ENCODE data around the gene PLCG1.

Gene PLCG1

DNA sequence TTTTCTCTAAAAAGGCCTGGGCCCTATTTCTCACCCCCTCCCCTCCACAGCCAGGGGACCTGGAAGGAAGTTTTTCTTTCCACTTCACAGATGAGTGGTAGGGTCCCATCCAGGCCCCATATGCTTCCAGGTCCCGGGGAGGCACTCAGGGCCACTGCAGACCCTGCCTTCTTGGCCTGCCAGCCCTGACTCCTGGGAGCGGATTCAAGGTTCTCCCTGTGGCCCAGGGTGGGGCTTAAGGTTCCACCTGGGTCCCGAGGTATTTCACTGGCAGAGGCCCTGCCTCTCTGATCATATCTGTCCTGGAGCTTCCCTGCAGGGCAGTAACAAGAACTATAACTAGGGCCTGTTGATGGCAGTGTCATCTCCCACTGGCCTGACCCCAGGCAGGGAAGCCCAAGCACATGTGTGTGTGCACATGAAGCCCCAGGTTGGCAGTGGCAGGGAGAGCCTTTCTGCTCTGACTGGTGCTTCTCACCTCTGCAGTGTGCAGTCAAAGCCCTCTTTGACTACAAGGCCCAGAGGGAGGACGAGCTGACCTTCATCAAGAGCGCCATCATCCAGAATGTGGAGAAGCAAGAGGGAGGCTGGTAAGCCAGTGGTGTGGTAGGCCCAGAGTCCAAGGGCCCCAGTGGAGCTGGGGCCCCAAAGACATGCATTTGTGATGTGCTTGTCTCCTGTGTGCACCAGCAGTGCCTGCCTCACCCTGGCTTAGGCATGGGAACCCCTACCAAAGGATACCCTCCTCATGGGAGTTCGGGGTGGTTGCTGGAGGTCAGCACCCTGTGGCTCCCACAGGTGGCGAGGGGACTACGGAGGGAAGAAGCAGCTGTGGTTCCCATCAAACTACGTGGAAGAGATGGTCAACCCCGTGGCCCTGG lies 31.2 kb downstream of the PLCG1 start:
- no peak for DNase-seq

DNA sequence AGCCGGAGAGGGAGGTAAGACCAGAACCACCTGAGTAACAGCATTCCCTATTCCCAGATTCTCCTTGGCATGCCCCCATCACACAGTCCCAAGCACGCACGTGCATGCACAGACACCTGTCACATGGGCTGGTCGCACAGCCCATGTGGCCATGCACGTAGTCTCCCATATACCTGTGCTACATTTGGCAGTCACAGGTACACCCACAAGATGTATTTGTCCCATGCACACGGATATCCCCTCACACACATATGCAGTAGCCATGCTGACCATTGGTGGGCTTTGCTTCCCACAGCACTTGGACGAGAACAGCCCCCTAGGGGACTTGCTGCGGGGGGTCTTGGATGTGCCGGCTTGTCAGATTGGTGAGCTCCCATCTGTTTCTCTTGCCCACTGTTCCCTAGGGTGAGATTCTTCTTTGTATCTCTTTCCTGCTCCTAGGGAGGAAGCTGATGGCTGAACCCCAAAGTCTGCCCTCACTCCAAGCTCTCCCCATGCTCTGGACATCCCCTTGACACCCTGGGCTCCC lies 31.9 kb downstream of the PLCG1 start:
- no peak for DNase-seq

DNA sequence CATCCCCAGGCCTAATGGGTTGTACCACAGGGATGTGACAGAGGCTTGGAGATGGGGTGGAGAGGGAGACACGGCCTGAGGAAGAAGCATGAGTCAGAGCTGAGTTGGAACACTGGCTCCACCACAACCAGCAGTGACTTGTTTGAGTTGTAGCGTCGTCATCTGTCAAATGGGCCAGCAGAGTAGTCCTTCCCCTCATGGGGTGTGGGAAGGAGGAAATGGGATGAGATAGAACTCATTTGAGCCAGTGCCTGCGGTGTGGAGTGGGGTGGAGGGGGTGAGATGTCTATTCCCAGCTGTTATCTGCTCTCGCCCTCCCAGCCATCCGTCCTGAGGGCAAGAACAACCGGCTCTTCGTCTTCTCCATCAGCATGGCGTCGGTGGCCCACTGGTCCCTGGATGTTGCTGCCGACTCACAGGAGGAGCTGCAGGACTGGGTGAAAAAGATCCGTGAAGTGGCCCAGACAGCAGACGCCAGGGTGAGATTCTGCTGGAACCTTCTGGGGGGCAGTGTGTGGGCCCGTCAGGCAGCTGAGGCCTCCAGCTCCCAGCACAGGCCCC lies 32.5 kb downstream of the PLCG1 start:
- no peak for DNase-seq

DNA sequence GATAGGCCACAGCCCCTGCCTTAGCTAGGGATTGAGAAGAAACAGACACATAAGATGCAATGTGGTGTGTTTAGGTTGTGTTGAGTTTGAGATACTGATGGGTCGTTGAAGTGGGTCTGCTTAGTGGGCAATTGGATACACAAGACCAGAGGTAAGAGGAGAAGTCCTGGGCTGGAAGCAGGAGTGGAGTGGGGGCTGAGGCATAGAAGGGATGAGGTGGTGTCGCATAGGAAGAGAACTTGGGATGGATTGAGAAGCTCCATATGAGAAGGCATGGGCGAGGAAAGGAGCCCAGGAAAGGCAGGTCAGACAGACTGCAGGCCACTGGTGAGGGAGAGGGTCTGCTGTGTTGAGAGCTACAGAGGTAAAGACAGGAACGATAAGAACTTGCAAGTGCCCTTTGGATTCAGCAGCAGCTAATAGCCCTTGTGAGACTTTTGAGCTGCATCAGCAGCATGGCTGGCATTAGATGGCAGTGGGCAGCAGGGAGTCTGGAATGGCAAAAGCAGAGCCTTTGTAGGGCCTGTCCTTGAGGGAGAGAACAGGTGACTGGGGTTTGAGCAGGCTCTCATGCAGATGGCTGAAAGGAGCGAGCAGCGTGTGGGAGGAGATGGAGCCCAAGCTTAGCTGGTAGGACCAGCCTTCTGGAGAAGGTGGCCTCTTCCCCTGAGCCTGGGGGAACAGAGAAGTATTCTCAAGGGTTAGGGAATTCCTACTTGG lies 33.2 kb downstream of the PLCG1 start:
- DNase-seq = no peak

DNA sequence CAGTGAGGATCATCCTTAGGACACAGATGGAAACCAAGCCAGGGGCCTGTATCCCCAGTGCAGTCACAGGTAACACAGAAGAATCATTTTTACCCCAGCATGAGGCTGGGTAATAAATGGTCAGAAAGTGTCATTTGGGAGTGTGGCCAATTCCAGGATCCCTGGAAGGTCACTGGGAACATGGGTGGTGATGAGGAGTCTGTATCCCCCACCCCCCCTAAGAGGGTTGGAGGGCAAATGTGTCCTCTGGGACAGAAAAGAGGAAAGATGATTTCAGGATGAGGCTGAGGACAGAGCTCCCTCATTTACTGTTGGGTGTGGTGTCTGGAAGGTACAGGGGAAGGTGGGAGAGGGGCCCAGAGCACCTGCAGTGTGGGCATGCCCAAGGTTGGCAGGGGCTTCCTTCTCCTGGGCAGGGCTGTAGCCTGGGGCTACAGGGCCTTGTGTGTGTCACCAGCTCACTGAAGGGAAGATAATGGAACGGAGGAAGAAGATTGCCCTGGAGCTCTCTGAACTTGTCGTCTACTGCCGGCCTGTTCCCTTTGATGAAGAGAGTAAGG lies 34.5 kb downstream of the PLCG1 start:
- DNase-seq = no peak

DNA sequence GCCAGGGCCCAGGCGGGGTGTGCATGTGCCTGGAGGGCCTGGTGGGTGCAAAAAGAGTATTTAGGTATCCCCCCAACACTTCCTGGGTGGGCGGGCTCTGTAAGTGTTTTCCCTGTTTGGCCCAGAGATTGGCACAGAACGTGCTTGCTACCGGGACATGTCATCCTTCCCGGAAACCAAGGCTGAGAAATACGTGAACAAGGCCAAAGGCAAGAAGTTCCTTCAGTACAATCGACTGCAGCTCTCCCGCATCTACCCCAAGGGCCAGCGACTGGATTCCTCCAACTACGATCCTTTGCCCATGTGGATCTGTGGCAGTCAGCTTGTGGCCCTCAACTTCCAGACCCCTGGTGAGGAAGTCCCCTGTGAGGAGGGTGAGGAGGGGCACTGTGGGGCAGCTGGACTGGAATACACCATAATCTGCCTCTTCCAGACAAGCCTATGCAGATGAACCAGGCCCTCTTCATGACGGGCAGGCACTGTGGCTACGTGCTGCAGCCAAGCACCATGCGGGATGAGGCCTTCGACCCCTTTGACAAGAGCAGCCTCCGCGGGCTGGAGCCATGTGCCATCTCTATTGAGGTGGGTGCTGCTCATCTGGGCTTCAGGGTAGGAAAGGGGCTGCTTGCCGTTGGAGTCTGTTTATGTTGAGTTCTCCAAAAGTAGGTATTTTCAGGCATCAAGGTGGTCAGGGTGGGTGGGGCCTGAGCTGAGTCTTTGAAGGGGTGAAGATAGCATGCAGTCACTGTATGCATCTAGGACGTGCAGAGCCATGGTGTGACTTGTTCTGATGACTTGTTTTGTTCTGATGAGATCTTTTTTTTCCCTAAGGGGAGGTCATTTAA lies 35.2 kb downstream of the PLCG1 start:
- no peak for DNase-seq

DNA sequence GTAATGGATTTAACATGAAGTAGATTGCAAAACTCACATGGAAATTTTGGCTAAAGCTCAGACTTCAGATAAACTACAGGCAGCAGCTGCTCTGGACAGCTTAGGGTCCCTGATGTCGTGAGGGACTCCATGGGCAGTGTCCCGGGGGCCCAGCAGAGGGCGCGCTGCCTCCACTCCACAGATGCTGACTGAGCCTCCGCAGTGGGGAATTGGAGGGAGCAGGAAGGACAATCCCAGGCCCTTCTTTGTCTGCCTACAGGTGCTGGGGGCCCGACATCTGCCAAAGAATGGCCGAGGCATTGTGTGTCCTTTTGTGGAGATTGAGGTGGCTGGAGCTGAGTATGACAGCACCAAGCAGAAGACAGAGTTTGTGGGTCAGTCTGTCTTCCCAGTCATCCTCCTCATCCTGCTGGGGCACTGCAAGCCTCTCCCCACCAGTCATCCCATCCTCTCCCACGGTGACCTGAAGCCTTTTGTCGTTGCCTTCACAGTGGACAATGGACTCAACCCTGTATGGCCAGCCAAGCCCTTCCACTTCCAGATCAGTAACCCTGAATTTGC lies 35.9 kb downstream of the PLCG1 start:
- peak; percentile 92 for DNase-seq

DNA sequence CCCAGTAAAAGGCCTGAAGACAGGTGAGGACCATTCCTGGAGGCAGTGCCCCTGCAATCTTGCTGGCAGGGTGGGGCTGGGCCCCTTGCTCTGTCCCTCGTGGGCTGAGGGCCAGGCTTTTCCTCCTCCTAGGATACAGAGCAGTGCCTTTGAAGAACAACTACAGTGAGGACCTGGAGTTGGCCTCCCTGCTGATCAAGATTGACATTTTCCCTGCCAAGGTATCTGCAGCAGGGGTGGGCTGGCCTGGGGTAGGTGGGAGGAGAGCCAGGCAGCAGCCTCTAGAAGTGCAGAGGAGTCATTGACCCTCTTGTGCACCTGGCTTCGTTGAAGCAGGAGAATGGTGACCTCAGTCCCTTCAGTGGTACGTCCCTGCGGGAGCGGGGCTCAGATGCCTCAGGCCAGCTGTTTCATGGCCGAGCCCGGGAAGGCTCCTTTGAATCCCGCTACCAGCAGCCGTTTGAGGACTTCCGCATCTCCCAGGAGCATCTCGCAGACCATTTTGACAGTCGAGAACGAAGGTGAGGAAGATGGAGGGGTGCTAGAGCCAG lies 36.5 kb downstream of the PLCG1 start:
- no peak for DNase-seq

DNA sequence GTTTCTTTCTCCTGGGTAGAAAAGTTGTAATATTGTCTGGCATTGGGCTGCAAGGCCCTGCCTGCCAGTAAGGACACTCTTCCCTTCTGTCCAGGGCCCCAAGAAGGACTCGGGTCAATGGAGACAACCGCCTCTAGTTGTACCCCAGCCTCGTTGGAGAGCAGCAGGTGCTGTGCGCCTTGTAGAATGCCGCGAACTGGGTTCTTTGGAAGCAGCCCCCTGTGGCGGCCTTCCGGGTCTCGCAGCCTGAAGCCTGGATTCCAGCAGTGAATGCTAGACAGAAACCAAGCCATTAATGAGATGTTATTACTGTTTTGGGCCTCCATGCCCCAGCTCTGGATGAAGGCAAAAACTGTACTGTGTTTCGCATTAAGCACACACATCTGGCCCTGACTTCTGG lies 37.0 kb downstream of the PLCG1 start:
- DNase-seq = no peak

DNA sequence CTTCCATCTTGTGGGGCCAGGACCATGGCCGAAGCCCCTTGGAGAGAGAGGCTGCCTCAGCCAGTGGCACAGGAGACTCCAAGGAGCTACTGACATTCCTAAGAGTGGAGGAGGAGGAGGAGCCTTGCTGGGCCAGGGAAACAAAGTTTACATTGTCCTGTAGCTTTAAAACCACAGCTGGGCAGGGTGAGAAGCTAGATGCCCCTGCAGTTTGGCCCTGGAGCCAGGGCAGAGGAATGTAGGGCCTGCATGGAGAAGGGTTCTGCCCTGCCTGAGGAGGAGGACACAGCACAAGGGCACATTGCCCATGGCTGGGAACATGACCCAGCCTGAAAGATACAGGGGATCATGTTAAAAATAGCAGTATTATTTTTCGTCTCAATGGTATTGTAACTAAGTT lies 37.4 kb downstream of the PLCG1 start:
- DNase-seq = no peak

DNA sequence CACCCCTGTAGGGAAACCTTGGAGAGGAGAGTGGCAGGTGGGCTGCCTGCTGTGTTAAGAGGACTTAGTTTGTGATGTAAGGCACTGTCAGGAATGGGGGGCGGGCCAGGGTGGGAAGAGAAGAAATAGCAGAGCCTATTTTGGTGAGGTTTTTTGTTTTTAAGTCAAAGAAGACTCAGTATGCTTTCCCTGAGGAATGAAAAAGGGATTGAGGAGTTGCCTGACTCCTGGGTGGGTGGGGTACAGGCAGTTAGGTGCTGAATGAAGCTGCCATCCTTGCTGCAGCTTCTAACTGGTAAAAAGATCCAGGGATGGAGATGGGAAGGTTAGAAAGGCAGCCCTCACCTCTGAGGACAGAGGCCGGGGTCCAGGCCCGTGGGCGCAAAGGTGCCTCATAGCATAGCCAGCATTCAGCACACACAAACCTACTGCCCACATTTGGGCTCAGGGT lies 37.9 kb downstream of the PLCG1 start:
- no peak for DNase-seq

DNA sequence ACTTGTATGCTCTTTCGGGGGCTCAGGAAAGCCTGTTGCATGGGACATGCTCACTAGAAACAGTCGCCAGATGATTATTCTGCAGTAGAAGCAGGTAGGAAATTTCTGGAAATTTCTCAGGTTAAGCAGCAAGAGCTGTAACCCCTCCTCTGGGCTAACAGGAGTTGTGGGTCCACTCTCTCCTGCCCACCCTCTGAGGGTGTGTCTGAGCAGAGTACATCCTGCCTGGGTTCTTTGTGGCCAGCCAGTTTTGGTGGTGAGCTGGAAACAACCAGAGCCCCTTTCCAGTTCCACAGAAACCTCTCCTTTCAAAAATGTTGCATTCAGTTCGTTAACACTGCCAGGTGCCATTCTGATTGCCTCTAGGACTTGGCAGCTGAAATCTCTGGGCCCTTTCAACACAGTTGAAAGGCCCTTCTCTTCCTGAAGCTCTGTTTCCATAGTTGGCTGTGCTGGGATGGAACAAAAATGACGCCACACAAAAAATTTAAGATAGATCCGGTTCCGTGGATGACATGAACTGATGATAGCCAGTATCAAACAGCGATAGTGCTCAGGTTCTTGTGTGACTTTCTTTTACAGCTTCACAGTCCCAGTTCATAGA lies 38.5 kb downstream of the PLCG1 start:
- no peak for DNase-seq

DNA sequence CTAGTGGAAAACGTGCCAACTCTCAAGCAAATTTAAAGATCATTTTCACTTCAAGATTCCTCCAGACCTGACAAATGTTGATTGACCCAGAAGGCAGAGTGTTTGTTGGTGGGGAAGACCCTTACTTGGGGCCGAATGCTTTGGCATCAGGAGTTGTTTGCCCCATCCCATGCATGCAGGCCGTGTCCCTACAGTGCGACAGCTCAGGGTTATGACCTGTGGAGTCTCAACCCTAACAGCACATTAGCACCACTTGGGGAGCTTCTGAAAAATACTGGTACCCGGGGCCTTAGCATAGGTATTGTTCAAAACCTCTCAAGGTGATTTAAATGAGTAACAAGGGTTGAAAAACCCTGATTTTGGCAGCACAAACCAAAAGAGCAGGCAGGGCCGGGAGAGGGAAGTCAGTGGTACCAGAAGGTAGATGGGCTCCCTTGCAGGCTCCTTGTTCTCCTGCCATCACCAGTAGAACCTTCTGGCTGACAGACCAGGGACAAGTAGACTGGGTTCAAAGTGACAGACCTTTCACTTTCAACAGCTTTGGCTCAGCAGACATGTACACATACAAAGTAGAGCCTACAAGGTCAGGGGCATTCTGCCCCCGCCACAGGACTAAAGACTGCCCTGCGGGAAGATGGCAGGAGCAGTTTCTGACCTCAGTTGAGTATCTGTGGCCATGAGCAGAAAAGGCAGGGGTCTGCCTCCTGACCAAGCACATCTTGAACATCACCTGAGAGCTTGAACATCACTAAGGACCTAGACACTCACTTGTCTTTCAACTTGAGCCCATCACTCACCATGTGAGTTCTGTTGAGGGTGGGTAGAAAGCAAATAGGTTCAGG lies 39.6 kb downstream of the PLCG1 start:
- no peak for DNase-seq

DNA sequence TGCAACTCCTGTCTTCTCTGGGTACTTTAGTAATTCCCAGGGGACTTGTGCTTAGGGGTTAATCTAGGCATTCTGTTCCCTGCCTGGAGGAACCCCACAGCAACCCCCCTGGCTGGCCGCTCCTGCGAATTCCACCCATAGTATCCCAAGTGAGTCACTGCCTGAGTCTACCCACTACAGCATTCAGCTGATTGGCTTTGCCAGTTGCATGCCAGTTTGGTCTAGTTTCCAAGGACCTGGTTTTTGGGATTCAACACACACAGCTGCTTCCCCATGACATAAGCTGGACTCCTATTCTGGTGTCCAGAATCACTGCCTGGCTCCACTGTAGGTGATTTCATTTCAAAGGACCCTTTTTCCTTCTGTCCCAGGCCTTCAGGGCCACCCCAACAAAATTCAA lies 40.3 kb downstream of the PLCG1 start:
- no peak for DNase-seq

DNA sequence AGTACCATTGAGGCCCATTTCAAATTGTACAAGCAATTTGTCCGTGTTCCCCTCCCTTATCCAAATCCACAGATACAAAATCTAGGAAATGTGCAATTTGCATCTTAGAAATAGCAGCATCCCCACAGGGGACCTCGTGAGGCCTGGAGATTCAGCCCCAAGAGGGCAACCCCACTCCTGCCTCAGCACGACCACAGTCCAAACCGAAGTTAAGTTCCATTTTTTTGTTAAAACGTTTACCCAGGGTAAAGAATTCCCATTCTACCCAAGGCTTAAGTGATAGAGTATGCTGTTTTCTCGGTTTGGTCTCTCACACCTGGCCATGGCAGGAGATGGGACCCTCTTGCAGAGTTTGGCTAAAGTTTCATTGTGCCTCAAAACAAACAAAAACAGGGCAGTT lies 41.2 kb downstream of the PLCG1 start:
- DNase-seq = no peak

DNA sequence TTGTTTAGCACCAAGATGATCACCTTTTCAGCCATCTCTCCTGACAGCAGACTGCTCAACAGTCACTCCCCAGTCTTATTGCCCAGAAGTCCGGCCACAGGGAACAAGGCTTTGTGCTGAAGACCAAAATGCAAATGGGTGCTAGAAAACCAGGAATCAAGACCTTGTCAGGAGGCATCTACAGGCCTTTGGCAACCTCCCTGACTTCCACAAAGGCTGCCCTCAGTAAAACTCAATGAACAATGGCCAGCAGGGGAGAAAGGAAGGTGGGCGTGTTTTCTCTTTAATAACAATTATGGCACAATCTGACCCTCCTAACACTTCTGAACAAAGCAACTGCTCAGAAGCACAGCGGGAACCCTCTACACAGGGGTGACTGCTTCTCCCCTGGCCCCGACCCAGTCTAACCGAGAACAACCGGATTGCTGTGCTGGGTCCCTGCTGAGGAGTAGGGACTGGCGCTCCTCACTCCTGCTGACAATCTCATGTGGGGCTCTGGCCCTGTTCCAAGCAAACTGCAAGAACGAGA lies 41.6 kb downstream of the PLCG1 start:
- DNase-seq = peak; percentile 36

DNA sequence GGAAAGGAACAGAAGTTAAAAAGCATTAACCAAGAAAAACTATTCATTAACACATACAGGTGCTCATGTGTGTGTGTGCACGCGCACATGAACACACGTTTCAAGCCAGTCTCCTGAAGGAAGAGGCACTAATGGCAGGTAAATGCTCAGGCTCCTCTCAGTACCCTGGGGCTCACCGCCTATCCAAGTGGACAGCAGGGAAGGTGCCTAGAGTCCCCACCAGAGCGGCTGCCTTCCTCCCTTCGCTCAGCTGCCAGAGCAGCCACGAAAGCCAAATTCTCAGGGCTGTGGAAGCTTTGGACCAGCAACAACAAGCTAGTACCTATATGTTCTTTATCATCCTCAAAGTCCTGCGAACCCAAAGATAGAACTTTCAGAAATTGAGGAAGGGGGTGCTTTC lies 42.6 kb downstream of the PLCG1 start:
- no peak for DNase-seq

DNA sequence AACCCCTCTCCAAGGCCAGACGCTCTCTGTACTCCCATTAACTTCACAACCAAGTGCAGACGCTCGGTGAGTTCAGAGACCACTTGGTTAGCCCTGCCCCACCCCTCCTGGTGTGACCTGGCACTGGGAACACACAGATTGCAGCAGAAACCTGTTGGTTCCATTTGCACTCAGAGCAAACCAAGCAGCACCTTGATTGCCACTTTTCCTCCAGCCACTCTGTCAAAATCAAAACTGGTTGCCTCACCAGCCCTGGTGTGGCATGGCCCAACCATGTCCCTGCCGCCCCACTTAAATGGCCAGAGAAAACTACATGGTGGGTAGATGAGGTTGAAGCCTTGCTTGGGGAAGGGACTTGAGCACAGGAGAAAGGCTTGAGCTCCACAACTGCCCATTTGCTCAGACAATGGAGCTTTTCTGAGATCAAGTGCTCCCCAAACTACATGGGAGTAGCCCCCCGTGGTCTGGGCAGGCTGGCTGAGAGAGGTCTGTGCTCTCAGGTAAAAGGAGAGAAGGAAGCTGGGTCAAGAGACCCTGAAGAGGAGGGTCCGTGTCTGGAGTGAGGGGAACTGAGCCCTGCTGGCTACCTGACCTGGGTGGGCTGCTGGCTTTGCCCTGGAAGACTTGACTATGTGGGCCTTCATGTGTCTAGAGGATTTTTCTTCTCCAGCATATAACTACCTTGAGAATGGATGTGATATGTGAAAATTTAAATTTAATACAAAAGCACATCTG lies 43.4 kb downstream of the PLCG1 start:
- no peak for DNase-seq

DNA sequence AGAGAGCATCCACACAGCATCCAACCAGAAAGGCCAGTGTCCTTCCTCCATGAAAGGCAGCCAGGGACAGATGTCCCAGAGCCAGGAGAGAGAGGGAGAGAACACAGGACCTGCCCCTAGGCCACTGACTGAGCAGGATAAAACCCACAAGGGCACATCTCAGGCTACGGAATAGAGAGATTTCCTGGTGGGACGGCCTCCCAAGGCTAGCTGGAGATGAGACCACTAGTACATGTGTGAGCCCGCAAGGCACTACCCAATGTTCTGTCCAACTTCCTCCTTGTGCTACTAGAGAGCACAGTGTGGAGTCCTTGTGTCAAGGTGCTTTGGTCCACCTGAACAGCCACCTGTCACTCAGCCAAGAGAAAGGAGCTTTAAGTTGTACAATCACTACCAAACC lies 44.2 kb downstream of the PLCG1 start:
- no peak for DNase-seq

Measured in eye (tissue), 1 donor.